SK-N-SH treated with all-trans-retinoic acid at 6 μM for 48 hours (cell line): Measurements from ENCODE around the gene GRK5.

Source experiments
- ATAC-seq: fragments of 200-7000 bp; cut with Tn5 transposase; 3 replicates; pipeline ENCODE4 v1.9.1; 2020; ENCODE audit warnings: mild to moderate bottlenecking, moderate library complexity
- ARNTL ChIP-seq: fragments of 450-650 bp; formaldehyde crosslinking; IDR thresholded peaks from 2 replicates; pipeline ENCODE4 v1.5.0; 2020; ENCODE audit warnings: low read depth, mild to moderate bottlenecking, moderate library complexity, borderline replicate concordance
- BACH2 ChIP-seq: fragments of 250-450 bp; sonication (Bioruptor Pico); IDR thresholded peaks from 2 replicates; pipeline ENCODE4 v1.9.0; 2021; ENCODE audit warnings: mild to moderate bottlenecking, borderline replicate concordance
- CREB5 ChIP-seq: fragments of 250-450 bp; sonication (Bioruptor Pico); IDR thresholded peaks from 2 replicates; pipeline ENCODE4 v1.5.1; 2020; ENCODE audit warnings: low read depth, mild to moderate bottlenecking, moderate library complexity
- CSDC2 ChIP-seq: fragments of 250-450 bp; sonication (Bioruptor Pico); IDR thresholded peaks from 2 replicates; pipeline ENCODE4 v1.5.0; 2020; ENCODE audit warnings: mild to moderate bottlenecking, moderate library complexity
- CSRNP3 ChIP-seq: fragments of 250-450 bp; sonication (Bioruptor Pico); IDR thresholded peaks from 2 replicates; pipeline ENCODE4 v1.5.1; 2021; ENCODE audit warnings: mild to moderate bottlenecking, moderate library complexity
- ESRRG ChIP-seq: fragments of 250-450 bp; sonication (Bioruptor Pico); IDR thresholded peaks from 2 replicates; pipeline ENCODE4 v1.6.1; 2021; ENCODE audit warnings: mild to moderate bottlenecking
- GLIS3 ChIP-seq: fragments of 250-450 bp; sonication (Bioruptor Pico); IDR thresholded peaks from 2 replicates; pipeline ENCODE4 v1.5.0; 2020; ENCODE audit warnings: mild to moderate bottlenecking, moderate library complexity
- ISL1 ChIP-seq: fragments of 250-450 bp; sonication (Bioruptor Pico); IDR thresholded peaks from 2 replicates; pipeline ENCODE4 v2.1.2; 2022; ENCODE audit warnings: mild to moderate bottlenecking, moderate library complexity
- PATZ1 ChIP-seq: fragments of 250-450 bp; sonication (Bioruptor Pico); IDR thresholded peaks from 2 replicates; pipeline ENCODE4 v1.8.0; 2020; ENCODE audit warnings: mild to moderate bottlenecking, moderate library complexity, borderline replicate concordance
- POU6F1 ChIP-seq: fragments of 250-450 bp; sonication (Bioruptor Pico); IDR thresholded peaks from 2 replicates; pipeline ENCODE4 v1.8.0; 2021; ENCODE audit warnings: low read depth, mild to moderate bottlenecking, moderate library complexity, borderline replicate concordance
- PPARA ChIP-seq: fragments of 250-450 bp; sonication (Bioruptor Pico); IDR thresholded peaks from 2 replicates; pipeline ENCODE4 v1.5.0; 2020; ENCODE audit warnings: mild to moderate bottlenecking, borderline replicate concordance
- RARB ChIP-seq: fragments of 250-450 bp; sonication (Bioruptor Pico); IDR thresholded peaks from 2 replicates; pipeline ENCODE4 v1.8.0; 2021; ENCODE audit warnings: mild to moderate bottlenecking, moderate library complexity
- SNAI2 ChIP-seq: fragments of 250-450 bp; sonication (Bioruptor Pico); IDR thresholded peaks from 2 replicates; pipeline ENCODE4 v1.5.0; 2020; ENCODE audit warnings: mild to moderate bottlenecking, moderate library complexity
- TCF4 ChIP-seq: fragments of 250-450 bp; sonication (Bioruptor Pico); IDR thresholded peaks from 2 replicates; pipeline ENCODE4 v1.8.0; 2021; ENCODE audit warnings: mild to moderate bottlenecking, moderate library complexity, borderline replicate concordance
- TOX ChIP-seq: fragments of 250-450 bp; sonication (Bioruptor Pico); IDR thresholded peaks from 2 replicates; pipeline ENCODE4 v1.8.0; 2021; ENCODE audit warnings: mild to moderate bottlenecking, moderate library complexity, borderline replicate concordance
- TSHZ2 ChIP-seq: fragments of 250-450 bp; sonication (Bioruptor Pico); IDR thresholded peaks from 2 replicates; pipeline ENCODE4 v1.5.0; 2020; ENCODE audit warnings: mild to moderate bottlenecking, moderate library complexity
- ZC3H10 ChIP-seq: fragments of 250-450 bp; sonication (Bioruptor Pico); IDR thresholded peaks from 2 replicates; pipeline ENCODE4 v1.5.1; 2021; ENCODE audit warnings: mild to moderate bottlenecking, moderate library complexity
- ZFP3 ChIP-seq: fragments of 250-450 bp; sonication (Bioruptor Pico); IDR thresholded peaks from 2 replicates; pipeline ENCODE4 v1.5.0; 2020; ENCODE audit warnings: mild to moderate bottlenecking, moderate library complexity
- ZFP30 ChIP-seq: fragments of 450-650 bp; formaldehyde crosslinking; IDR thresholded peaks from 2 replicates; pipeline ENCODE4 v1.5.0; 2022; ENCODE audit warnings: mild to moderate bottlenecking, moderate library complexity
- ZNF565 ChIP-seq: fragments of 450-650 bp; formaldehyde crosslinking; conservative IDR thresholded peaks from 2 replicates; pipeline ENCODE4 v1.5.0; 2020; ENCODE audit warnings: low read depth, mild to moderate bottlenecking, moderate library complexity
- ZNF70 ChIP-seq: fragments of 450-650 bp; formaldehyde crosslinking; IDR thresholded peaks from 2 replicates; pipeline ENCODE4 v1.5.0; 2020; ENCODE audit warnings: mild to moderate bottlenecking, moderate library complexity
- ZNF8 ChIP-seq: fragments of 450-650 bp; formaldehyde crosslinking; IDR thresholded peaks from 2 replicates; pipeline ENCODE4 v1.5.0; 2020; ENCODE audit warnings: mild to moderate bottlenecking, moderate library complexity

The GRK5 gene

GRCh38 chr10:119247550-119247894, 40.2 kb downstream of the GRK5 start (continued):
- no peak for TF ChIP-seq PPARA (CRISPR knock-in tag)
- no peak for TF ChIP-seq ISL1 (CRISPR knock-in tag)

GRCh38 chr10:119248184-119248583, 40.8 kb downstream of the GRK5 start:
- TF ChIP-seq ISL1 (CRISPR knock-in tag): no peak
- TF ChIP-seq TOX: no peak
- TF ChIP-seq TSHZ2 (CRISPR knock-in tag): no peak
- no peak for TF ChIP-seq ZNF8 (CRISPR knock-in tag)
- TF ChIP-seq ZNF70 (CRISPR knock-in tag): no peak
- TF ChIP-seq ZFP3 (CRISPR knock-in tag): no peak
- no peak for TF ChIP-seq CREB5 (CRISPR knock-in tag)
- no peak for ATAC-seq

GRCh38 chr10:119248681-119249080, 41.3 kb downstream of the GRK5 start:
- TF ChIP-seq BACH2 (CRISPR knock-in tag): no peak
- TF ChIP-seq ZC3H10: no peak
- no peak for TF ChIP-seq SNAI2 (CRISPR knock-in tag)
- TF ChIP-seq CSDC2 (CRISPR knock-in tag): no peak
- TF ChIP-seq ZFP30 (CRISPR knock-in tag): no peak
- TF ChIP-seq RARB (CRISPR knock-in tag): no peak
- no peak for TF ChIP-seq ZNF70 (CRISPR knock-in tag)
- no peak for TF ChIP-seq TOX
- TF ChIP-seq TCF4 (CRISPR knock-in tag): no peak
- TF ChIP-seq ARNTL (CRISPR knock-in tag): no peak
- no peak for TF ChIP-seq PPARA (CRISPR knock-in tag)
- ATAC-seq: no peak

- ATAC-seq: peak; percentile 50
- TF ChIP-seq CSRNP3 (no peak), ZFP30 (CRISPR knock-in tag) (no peak), ESRRG (CRISPR knock-in tag) (no peak), GLIS3 (no peak), ISL1 (CRISPR knock-in tag) (no peak), ZNF8 (CRISPR knock-in tag) (no peak), TCF4 (CRISPR knock-in tag) (no peak), PATZ1 (CRISPR knock-in tag) (no peak), TSHZ2 (CRISPR knock-in tag) (no peak), ZNF70 (CRISPR knock-in tag) (no peak), BACH2 (CRISPR knock-in tag) (no peak), TOX (no peak), POU6F1 (CRISPR knock-in tag) (no peak), CREB5 (CRISPR knock-in tag) (no peak), ZNF565 (CRISPR knock-in tag) (no peak)
- TF ChIP-seq, all 23 proteins: peak for 0
These were observed 43.4 kb downstream of the GRK5 start for GRCh38 chr10:119250641-119251314.
